SK-N-SH treated with all-trans-retinoic acid at 6 μM for 48 hours (cell line): ENCODE results near the gene ANKMY2.

ENCODE experiments used
- GLIS3 ChIP-seq: fragments of 250-450 bp; sonication (Bioruptor Pico); IDR thresholded peaks from 2 replicates; pipeline ENCODE4 v1.5.0; 2020; ENCODE audit warnings: mild to moderate bottlenecking, moderate library complexity
- ISL1 ChIP-seq: fragments of 250-450 bp; sonication (Bioruptor Pico); IDR thresholded peaks from 2 replicates; pipeline ENCODE4 v2.1.2; 2022; ENCODE audit warnings: mild to moderate bottlenecking, moderate library complexity
- OSR1 ChIP-seq: fragments of 250-450 bp; sonication (Bioruptor Pico); IDR thresholded peaks from 2 replicates; pipeline ENCODE4 v1.8.0; 2022; ENCODE audit warnings: moderate library complexity, mild to moderate bottlenecking, inconsistent platforms
- PATZ1 ChIP-seq: fragments of 250-450 bp; sonication (Bioruptor Pico); IDR thresholded peaks from 2 replicates; pipeline ENCODE4 v1.8.0; 2020; ENCODE audit warnings: mild to moderate bottlenecking, moderate library complexity, borderline replicate concordance
- PPARA ChIP-seq: fragments of 250-450 bp; sonication (Bioruptor Pico); IDR thresholded peaks from 2 replicates; pipeline ENCODE4 v1.5.0; 2020; ENCODE audit warnings: mild to moderate bottlenecking, borderline replicate concordance
- RARB ChIP-seq: fragments of 250-450 bp; sonication (Bioruptor Pico); IDR thresholded peaks from 2 replicates; pipeline ENCODE4 v1.8.0; 2021; ENCODE audit warnings: mild to moderate bottlenecking, moderate library complexity
- SNAI2 ChIP-seq: fragments of 250-450 bp; sonication (Bioruptor Pico); IDR thresholded peaks from 2 replicates; pipeline ENCODE4 v1.5.0; 2020; ENCODE audit warnings: mild to moderate bottlenecking, moderate library complexity
- TCF4 ChIP-seq: fragments of 250-450 bp; sonication (Bioruptor Pico); IDR thresholded peaks from 2 replicates; pipeline ENCODE4 v1.8.0; 2021; ENCODE audit warnings: mild to moderate bottlenecking, moderate library complexity, borderline replicate concordance
- ZFP3 ChIP-seq: fragments of 250-450 bp; sonication (Bioruptor Pico); IDR thresholded peaks from 2 replicates; pipeline ENCODE4 v1.5.0; 2020; ENCODE audit warnings: mild to moderate bottlenecking, moderate library complexity
- ZFP30 ChIP-seq: fragments of 450-650 bp; formaldehyde crosslinking; IDR thresholded peaks from 2 replicates; pipeline ENCODE4 v1.5.0; 2022; ENCODE audit warnings: mild to moderate bottlenecking, moderate library complexity
- ZNF70 ChIP-seq: fragments of 450-650 bp; formaldehyde crosslinking; IDR thresholded peaks from 2 replicates; pipeline ENCODE4 v1.5.0; 2020; ENCODE audit warnings: mild to moderate bottlenecking, moderate library complexity
- ZNF8 ChIP-seq: fragments of 450-650 bp; formaldehyde crosslinking; IDR thresholded peaks from 2 replicates; pipeline ENCODE4 v1.5.0; 2020; ENCODE audit warnings: mild to moderate bottlenecking, moderate library complexity
- TF ChIP-seq, protein P1 (sequence below): fragments of 250-450 bp; sonication (Bioruptor Pico); IDR thresholded peaks from 2 replicates; pipeline ENCODE4 v1.8.0; 2021; ENCODE audit warnings: low read depth, mild to moderate bottlenecking, moderate library complexity, borderline replicate concordance
- TF ChIP-seq, protein P2 (sequence below): fragments of 250-450 bp; sonication (Bioruptor Pico); IDR thresholded peaks from 2 replicates; pipeline ENCODE4 v1.5.1; 2021; ENCODE audit warnings: mild to moderate bottlenecking, moderate library complexity

- TF ChIP-seq ZNF8 (CRISPR knock-in tag) (no peak), OSR1 (CRISPR knock-in tag) (no peak), TCF4 (CRISPR knock-in tag) (no peak), ZFP30 (CRISPR knock-in tag) (no peak), SNAI2 (CRISPR knock-in tag) (no peak), PPARA (no peak), ISL1 (CRISPR knock-in tag) (no peak), RARB (CRISPR knock-in tag) (no peak), PATZ1 (no peak), ZFP3 (no peak), GLIS3 (CRISPR knock-in tag) (no peak), ZNF70 (CRISPR knock-in tag) (no peak)
- TF ChIP-seq, protein P1, sequence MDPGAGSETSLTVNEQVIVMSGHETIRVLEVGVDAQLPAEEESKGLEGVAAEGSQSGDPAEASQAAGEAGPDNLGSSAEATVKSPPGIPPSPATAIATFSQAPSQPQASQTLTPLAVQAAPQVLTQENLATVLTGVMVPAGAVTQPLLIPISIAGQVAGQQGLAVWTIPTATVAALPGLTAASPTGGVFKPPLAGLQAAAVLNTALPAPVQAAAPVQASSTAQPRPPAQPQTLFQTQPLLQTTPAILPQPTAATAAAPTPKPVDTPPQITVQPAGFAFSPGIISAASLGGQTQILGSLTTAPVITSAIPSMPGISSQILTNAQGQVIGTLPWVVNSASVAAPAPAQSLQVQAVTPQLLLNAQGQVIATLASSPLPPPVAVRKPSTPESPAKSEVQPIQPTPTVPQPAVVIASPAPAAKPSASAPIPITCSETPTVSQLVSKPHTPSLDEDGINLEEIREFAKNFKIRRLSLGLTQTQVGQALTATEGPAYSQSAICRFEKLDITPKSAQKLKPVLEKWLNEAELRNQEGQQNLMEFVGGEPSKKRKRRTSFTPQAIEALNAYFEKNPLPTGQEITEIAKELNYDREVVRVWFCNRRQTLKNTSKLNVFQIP (CRISPR knock-in tag), result no peak
- TF ChIP-seq, protein P2, sequence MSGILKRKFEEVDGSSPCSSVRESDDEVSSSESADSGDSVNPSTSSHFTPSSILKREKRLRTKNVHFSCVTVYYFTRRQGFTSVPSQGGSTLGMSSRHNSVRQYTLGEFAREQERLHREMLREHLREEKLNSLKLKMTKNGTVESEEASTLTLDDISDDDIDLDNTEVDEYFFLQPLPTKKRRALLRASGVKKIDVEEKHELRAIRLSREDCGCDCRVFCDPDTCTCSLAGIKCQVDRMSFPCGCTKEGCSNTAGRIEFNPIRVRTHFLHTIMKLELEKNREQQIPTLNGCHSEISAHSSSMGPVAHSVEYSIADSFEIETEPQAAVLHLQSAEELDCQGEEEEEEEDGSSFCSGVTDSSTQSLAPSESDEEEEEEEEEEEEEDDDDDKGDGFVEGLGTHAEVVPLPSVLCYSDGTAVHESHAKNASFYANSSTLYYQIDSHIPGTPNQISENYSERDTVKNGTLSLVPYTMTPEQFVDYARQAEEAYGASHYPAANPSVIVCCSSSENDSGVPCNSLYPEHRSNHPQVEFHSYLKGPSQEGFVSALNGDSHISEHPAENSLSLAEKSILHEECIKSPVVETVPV (CRISPR knock-in tag), result no peak
These were observed 90.9 kb downstream of the ANKMY2 start for GRCh38 chr7:16554518-16555236.
